HCT116 (cell line): ENCODE data around the gene HDHD5. TPM values are rescaled to one million over a fixed set of nuclear protein-coding genes. Genes with fewer than 3 reads are reported as not detected.

ENCODE experiments used
- ATAC-seq: fragments of 200-7000 bp; cut with Tn5 transposase; 2 replicates; pipeline ENCODE4 v1.9.1; 2020; ENCODE audit warnings: mild to moderate bottlenecking, moderate library complexity
- Bru-seq: library from RNA; stranded (reverse); fragments of 400-500 nt; gene quantifications from one replicate; lab custom pipeline; 2021; lab: Mats Ljungman, UMichigan
- BruChase-seq, 2 experiments: library from RNA; stranded (reverse); fragments of 400-500 nt; gene quantifications; one replicate each; lab custom pipeline; 2021; lab: Mats Ljungman, UMichigan
- BruUV-seq: library from RNA; stranded (reverse); fragments of 400-500 nt; replicated peaks from 2 replicates; lab custom pipeline; 2021; lab: Mats Ljungman, UMichigan
- CTCF ChIA-PET: fragments of 300-600 bp; sonication (Branson Sonifier 250); formaldehyde crosslinking; loops from one replicate; lab custom pipeline; 2021; ENCODE audit warnings: antibody characterized with exemption; lab: Charles Lee
- POLR2A ChIA-PET: fragments of 300-600, 350-600 bp; sonication (Branson Sonifier 250); formaldehyde crosslinking; loops from one replicate; lab custom pipeline; 2021; ENCODE audit warnings: antibody characterized with exemption; lab: Charles Lee
- RAD21 ChIA-PET, 2 experiments: fragments of 300-600 bp; sonication (Branson Sonifier 250); formaldehyde crosslinking; loops; one replicate each; lab custom pipeline; 2023; ENCODE audit warnings: low total read pairs in 2 of 2; ENCODE audit not compliant: uncharacterized antibody in 2 of 2, unreplicated experiment in 2 of 2, low non-redundant PET in 1 of 2; lab: Charles Lee
- DNase-seq: peaks from one replicate; pipeline ENCODE4 v3.0.0-alpha.2; 2010; ENCODE audit warnings: low read depth, low spot score
- H2AFZ ChIP-seq: fragments of 200-600 bp; shearing (Covaris generic), sonication (generic); 2 replicates; pipeline ENCODE4 v1.6.1; 2017; ENCODE audit warnings: low read depth, mixed run types, mixed read lengths, antibody characterized with exemption, low read length; ENCODE audit not compliant: poor library complexity, severe bottlenecking
- H3K27ac ChIP-seq: 2 replicates; pipeline ENCODE4 v1.5.1; 2012; ENCODE audit warnings: low read depth, low read length
- H3K27me3 ChIP-seq: fragments of 200-600 bp; sonication (generic); 2 replicates; pipeline ENCODE4 v1.6.1; 2016; ENCODE audit warnings: mixed run types, low read length, mixed read lengths; ENCODE audit not compliant: insufficient read depth
- H3K36me3 ChIP-seq, 2 experiments: fragments of 200-500 bp in 1 of 2; fragments of 200-600 bp in 1 of 2; sonication (Bioruptor generic) in 1 of 2; sonication (generic) in 1 of 2; 2 replicates each; pipeline versions ENCODE4 v1.5.1 to v1.6.1; 2014 to 2016; ENCODE audit warnings: low read length in 2 of 2, inconsistent platforms in 1 of 2, mixed read lengths in 1 of 2, mixed run types in 1 of 2; ENCODE audit not compliant: insufficient read depth in 2 of 2, control insufficient read depth in 1 of 2
- H3K4me1 ChIP-seq, 2 experiments: fragments of 200-600 bp in 1 of 2; sonication (generic) in 1 of 2; 2 replicates each; pipeline versions ENCODE4 v1.5.1 to v1.6.1; 2012 to 2017; ENCODE audit warnings: low read length in 2 of 2, inconsistent platforms in 1 of 2, mild to moderate bottlenecking in 1 of 2, mixed read lengths in 1 of 2, mixed run types in 1 of 2, moderate library complexity in 1 of 2; ENCODE audit not compliant: insufficient read depth in 2 of 2, control insufficient read depth in 1 of 2
- H3K4me2 ChIP-seq: fragments of 200-600 bp; sonication (generic); 2 replicates; pipeline ENCODE4 v1.6.1; 2017; ENCODE audit warnings: mixed run types, low read length, mixed read lengths
- H3K4me3 ChIP-seq, 2 experiments: fragments of 200-600 bp in 1 of 2; sonication (generic) in 1 of 2; replicated peaks in 1 of 2; 2 replicates each; pipeline ENCODE4 v1.5.1; 2011 to 2016; ENCODE audit warnings: low read length in 2 of 2, control low read depth in 1 of 2, low read depth in 1 of 2, mild to moderate bottlenecking in 1 of 2, mixed read lengths in 1 of 2, mixed run types in 1 of 2
- H3K79me2 ChIP-seq: fragments of 200-600 bp; sonication (generic); 2 replicates; pipeline ENCODE4 v1.6.1; 2017; ENCODE audit warnings: mild to moderate bottlenecking, mixed run types, low read length, moderate library complexity, mixed read lengths; ENCODE audit not compliant: insufficient read depth
- H3K9ac ChIP-seq: fragments of 200-600 bp; sonication (generic); 2 replicates; pipeline ENCODE4 v1.6.1; 2016; ENCODE audit warnings: low read length, mixed read lengths
- H3K9me2 ChIP-seq: fragments of 200-600 bp; sonication (generic), shearing (Covaris generic); 2 replicates; pipeline ENCODE4 v1.6.1; 2017; ENCODE audit warnings: mixed run types, mild to moderate bottlenecking, moderate library complexity; ENCODE audit not compliant: insufficient read depth
- H3K9me3 ChIP-seq, 2 experiments: fragments of 200-500 bp in 1 of 2; fragments of 200-600 bp in 1 of 2; sonication (Bioruptor generic) in 1 of 2; sonication (generic) in 1 of 2; 2 replicates each; pipeline ENCODE4 v1.6.1; 2014 to 2017; ENCODE audit warnings: low read length in 2 of 2, mixed read lengths in 2 of 2, inconsistent platforms in 1 of 2, low read depth in 1 of 2, mild to moderate bottlenecking in 1 of 2, mixed run types in 1 of 2, moderate library complexity in 1 of 2; ENCODE audit not compliant: control insufficient read depth in 1 of 2, insufficient read depth in 1 of 2
- H4K20me1 ChIP-seq: fragments of 200-600 bp; sonication (generic), shearing (Covaris generic); 2 replicates; pipeline ENCODE4 v1.6.1; 2017; ENCODE audit warnings: mixed run types, mild to moderate bottlenecking, moderate library complexity; ENCODE audit not compliant: insufficient read depth
- ELF1 ChIP-seq: IDR thresholded peaks from 2 replicates; pipeline ENCODE4 v1.6.1; 2012; ENCODE audit warnings: low read depth, borderline replicate concordance
- POLR2A ChIP-seq: IDR thresholded peaks from 2 replicates; pipeline ENCODE4 v1.7.0; 2011; ENCODE audit warnings: borderline replicate concordance; ENCODE audit not compliant: insufficient read depth, insufficient read length; ENCODE audit errors: extremely low read depth
- POLR2AphosphoS5 ChIP-seq: IDR thresholded peaks from 2 replicates; pipeline ENCODE4 v1.6.1; 2011; ENCODE audit warnings: mild to moderate bottlenecking, low read depth, low read length, moderate library complexity
- SP1 ChIP-seq: IDR thresholded peaks from 2 replicates; pipeline ENCODE4 v1.6.1; 2012; ENCODE audit warnings: low read depth
- TCF7L2 ChIP-seq: IDR thresholded peaks from 2 replicates; pipeline ENCODE4 v1.7.0; 2011; ENCODE audit warnings: borderline replicate concordance, inconsistent platforms; ENCODE audit not compliant: insufficient read depth, insufficient read length; ENCODE audit errors: extremely low read depth
- intact Hi-C: fragments of 100-400 bp; cut with micrococcal nuclease; formaldehyde crosslinking; loops from 2 replicates; pipeline ENCODE4 v1.10.0; 2022
- long read RNA-seq: library from polyadenylated mRNA; unstranded; transcript quantifications from one replicate; pipeline ENCODE4 v2.0.0, GENCODE V29; 2021; ENCODE audit not compliant: unreplicated experiment
- polyA plus RNA-seq: library from polyadenylated mRNA; unstranded; fragments of >200 nt; gene quantifications from 2 replicates; pipeline ENCODE4 v1.2.1, GENCODE V29; 2012; ENCODE audit warnings: missing spikeins
- total RNA-seq: library from RNA; stranded (reverse); gene quantifications from one replicate; pipeline ENCODE4 v1.2.1, GENCODE V29; 2021; ENCODE audit not compliant: unreplicated experiment
- TF ChIP-seq, protein P1 (sequence below): IDR thresholded peaks from 2 replicates; pipeline ENCODE4 v1.6.1; 2012

The HDHD5 gene
- total RNA-seq = 70.1 TPM
- polyA plus RNA-seq = 72.0 and 75.3 TPM in 2 replicates
- Bru-seq, nascent RNA = percentile 65 among the genes with signal in this experiment
- BruChase-seq, experiment 1, labeled RNA remaining after a 6-hour chase = percentile 72 among the genes with signal in this experiment
- percentile 69 among the genes with signal in this experiment for BruChase-seq, experiment 2, labeled RNA remaining after a 2-hour chase
- long read RNA-seq, transcript HDHD5-202 (8 exons, 1,799 nt) = major isoform, 141 of 210 reads
- long read RNA-seq, partial matches to known transcripts = 9 of 210 reads
- long read RNA-seq, other reads (novel, unspliced or antisense) = 58 of 210 reads

DNA sequence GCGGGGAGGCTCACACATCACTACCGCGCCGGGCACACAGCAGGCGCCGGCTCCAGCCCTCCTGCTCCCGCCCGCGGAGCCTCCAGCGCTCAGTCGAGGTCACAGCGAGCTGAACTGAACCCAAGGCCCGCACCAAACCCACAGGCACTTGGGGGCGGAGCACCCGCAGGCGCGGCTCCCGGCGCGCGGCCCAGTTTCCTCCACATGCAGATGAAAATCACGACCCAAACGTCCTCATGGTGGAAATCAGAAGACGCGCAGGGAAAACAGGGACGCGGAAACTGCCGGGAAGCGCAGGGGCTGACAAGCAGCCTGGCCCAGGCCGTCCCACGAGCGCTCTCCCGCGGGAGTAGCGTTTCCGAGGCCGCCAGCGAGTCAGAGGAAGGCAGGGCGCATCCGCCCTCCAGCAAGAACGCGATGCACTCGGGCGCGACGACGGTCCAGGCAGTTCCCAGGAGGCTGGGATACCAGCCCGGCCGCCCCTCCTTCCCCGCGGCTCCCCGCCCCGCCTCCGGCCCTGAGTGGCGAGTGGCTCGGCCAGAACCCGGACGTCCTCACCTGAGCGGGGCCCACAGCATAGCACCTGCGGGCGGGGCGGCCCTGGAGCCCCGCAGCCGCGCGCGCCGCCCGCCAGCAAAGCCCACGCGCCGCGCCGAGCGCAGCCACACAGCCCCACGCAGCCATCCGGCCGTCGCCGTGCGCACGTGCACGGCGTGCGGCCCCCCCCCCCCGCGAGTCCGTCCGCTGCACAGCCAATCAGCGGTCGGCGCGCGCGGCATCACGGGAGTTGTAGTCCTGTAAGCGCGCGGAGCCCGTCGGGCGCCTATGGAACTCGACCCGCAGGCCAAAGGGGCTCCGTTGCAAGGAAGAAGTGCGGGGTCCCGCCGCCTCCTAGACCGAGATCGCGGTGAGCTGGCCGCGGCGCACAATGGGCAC lies at the start of gene HDHD5:
TSS of gene HDHD5 (minus strand) at position 710 of the 936 bp plus-strand sequence. CDS start at position 684, 26 bp downstream.
- RAD21 ChIA-PET = interaction anchor here in 1 of 2 experiments (1.2 kb wide), 1 partner anchor 13 kb away, joined by 3 read pairs; no protein-coding TSS in a partner anchor
- Histone ChIP-seq H3K9me3 (no peaks in the 10 kb centered on the region), H3K4me2 (peak within 1 kb of the TSS; percentile 82), H3K4me1 (peaks cover 16 to 27% of the 10 kb centered on the region in 2 experiments), H3K79me2 (peaks cover 51% of the 10 kb centered on the region), H3K4me3 (peak within 1 kb of the TSS; percentile 71 to 82), H3K27me3 (no peaks in the 10 kb centered on the region), H2AFZ (peak within 1 kb of the TSS; percentile 57), H3K9me2 (no peaks in the 10 kb centered on the region), H4K20me1 (no peaks in the 10 kb centered on the region), H3K36me3 (peaks cover 2 to 8% of the 10 kb centered on the region in 2 experiments; a peak in 1 of 4 replicates), H3K27ac (peak within 1 kb of the TSS; percentile 94), H3K9ac (peak within 1 kb of the TSS; percentile 93)
- DNase-seq = peak; percentile 67
- intact Hi-C loops = loop anchor here (1.0 to 5.0 kb wide), 2 partner anchors 12 to 343 kb away; no protein-coding TSS in a partner anchor
- peak; percentile 84 for ATAC-seq
- no TSS peak for BruUV-seq
- POLR2A ChIA-PET = interaction anchor here (2.0 kb wide), 1 partner anchor 13 kb away, joined by 8 read pairs; no protein-coding TSS in a partner anchor
- TF ChIP-seq, protein P1, sequence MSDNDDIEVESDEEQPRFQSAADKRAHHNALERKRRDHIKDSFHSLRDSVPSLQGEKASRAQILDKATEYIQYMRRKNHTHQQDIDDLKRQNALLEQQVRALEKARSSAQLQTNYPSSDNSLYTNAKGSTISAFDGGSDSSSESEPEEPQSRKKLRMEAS = peak; percentile 48; the same call in 1 of the 2 replicates
- TF ChIP-seq ELF1 (no peak), POLR2A (peak; percentile 20), TCF7L2 (peak; percentile 11), POLR2AphosphoS5 (peak; percentile 61), SP1 (peak; percentile 50)
- CTCF ChIA-PET = interaction anchor here (1.2 to 11.1 kb wide), 2 partner anchors 14 to 342 kb away, joined by 3 to 125 read pairs; no protein-coding TSS in a partner anchor
